GM12878 (cell line): Measurements from ENCODE around the gene HIKESHI. TPM values are rescaled to one million over a fixed set of nuclear protein-coding genes. Genes with fewer than 3 reads are reported as not detected.

ENCODE experiments used
- ATAC-seq: fragments of 200-7000 bp; cut with Tn5 transposase; 3 replicates; pipeline ENCODE4 v1.9.1; 2020; ENCODE audit warnings: mild to moderate bottlenecking, moderate library complexity
- BruUV-seq: library from RNA; stranded (reverse); fragments of 400-500 nt; replicated peaks from 2 replicates; lab custom pipeline; 2021; lab: Mats Ljungman, UMichigan
- CTCF ChIA-PET: fragments of 300-600 bp; sonication (Branson Sonifier 250); formaldehyde crosslinking; extraction: SDS; loops from one replicate; lab custom pipeline; 2021; ENCODE audit warnings: inconsistent platforms; lab: Yijun Ruan, JAX
- POLR2A ChIA-PET: fragments of 350-600 bp; formaldehyde crosslinking; extraction: SDS; loops from one replicate; lab custom pipeline; 2021; ENCODE audit warnings: inconsistent platforms; lab: Charles Lee
- RAD21 ChIA-PET: fragments of 300-600 bp; sonication (Branson Sonifier 250); formaldehyde crosslinking; loops from one replicate; lab custom pipeline; 2023; ENCODE audit warnings: antibody characterized with exemption; ENCODE audit not compliant: unreplicated experiment; lab: Charles Lee
- SMC1A ChIA-PET: fragments of 300-600 bp; sonication (Branson Sonifier 250); formaldehyde crosslinking; loops from one replicate; lab custom pipeline; 2023; ENCODE audit not compliant: unreplicated experiment, uncharacterized antibody; lab: Charles Lee
- DNase-seq: peaks from one replicate; pipeline ENCODE4 v3.0.0-alpha.2; 2011; ENCODE audit warnings: low read depth, low spot score
- FAIRE-seq: peaks from 3 replicates; lab custom pipeline; 2011; peaks lifted over from hg19 to GRCh38; lab: Jason Lieb, UNC
- H2AFZ ChIP-seq: 2 replicates; pipeline ENCODE4 v1.6.0; 2011; ENCODE audit warnings: low read depth, low read length, control low read depth; ENCODE audit not compliant: control insufficient read depth
- H3K27ac ChIP-seq: 2 replicates; pipeline ENCODE4 v1.5.1; 2011; ENCODE audit warnings: control low read depth; ENCODE audit not compliant: control insufficient read depth, insufficient read depth
- H3K27me3 ChIP-seq, 2 experiments: replicated peaks in 1 of 2; 2 replicates each; pipeline versions ENCODE4 v1.6.0 to v1.6.1; 2011; ENCODE audit warnings: low read length in 1 of 2; ENCODE audit not compliant: control insufficient read depth in 2 of 2, insufficient read depth in 2 of 2
- H3K36me3 ChIP-seq, 2 experiments: 2 replicates each; pipeline ENCODE4 v1.5.1; 2011; ENCODE audit warnings: low read length in 1 of 2; ENCODE audit not compliant: control insufficient read depth in 2 of 2, insufficient read depth in 2 of 2
- H3K4me1 ChIP-seq: 2 replicates; pipeline ENCODE4 v1.6.1; 2011; ENCODE audit warnings: mild to moderate bottlenecking, low read length, moderate library complexity, mixed read lengths; ENCODE audit not compliant: control insufficient read depth, insufficient read depth
- H3K4me2 ChIP-seq: 2 replicates; pipeline ENCODE4 v1.6.0; 2011; ENCODE audit warnings: control low read depth; ENCODE audit not compliant: control insufficient read depth, insufficient read depth
- H3K4me3 ChIP-seq: fragments of 200-600 bp; sonication (generic); 2 replicates; pipeline ENCODE4 v1.5.1; 2016
- H3K79me2 ChIP-seq: 2 replicates; pipeline ENCODE4 v1.6.0; 2011; ENCODE audit warnings: low read length; ENCODE audit not compliant: control insufficient read depth, insufficient read depth
- H3K9ac ChIP-seq: 2 replicates; pipeline ENCODE4 v1.8.0; 2011; ENCODE audit warnings: low read length, control low read depth, mixed read lengths; ENCODE audit not compliant: control insufficient read depth, insufficient read depth
- H3K9me3 ChIP-seq: replicated peaks from 3 replicates; pipeline ENCODE4 v1.5.1; 2011; ENCODE audit warnings: mild to moderate bottlenecking, low read length; ENCODE audit not compliant: control insufficient read depth, insufficient read depth
- H4K20me1 ChIP-seq: 2 replicates; pipeline ENCODE4 v1.6.0; 2011; ENCODE audit not compliant: control insufficient read depth, insufficient read depth
- ATF7 ChIP-seq: fragments of 450-650 bp; IDR thresholded peaks from 2 replicates; pipeline ENCODE4 v1.6.1; 2016; ENCODE audit warnings: low read depth, mild to moderate bottlenecking
- BHLHE40 ChIP-seq, 2 experiments: fragments of 450-650 bp in 1 of 2; IDR thresholded peaks; 2 replicates each; pipeline ENCODE4 v1.6.1; 2011 to 2017; ENCODE audit warnings: low read depth in 2 of 2, borderline replicate concordance in 1 of 2, improper control_type of control experiment in 1 of 2, low read length in 1 of 2, mild to moderate bottlenecking in 1 of 2
- CBFB ChIP-seq: IDR thresholded peaks from 2 replicates; pipeline ENCODE4 v1.6.1; 2016; ENCODE audit warnings: antibody characterized with exemption, low read depth
- CEBPZ ChIP-seq: fragments of 150-350 bp; IDR thresholded peaks from 2 replicates; pipeline ENCODE4 v1.6.1; 2016; ENCODE audit warnings: low read depth, low read length
- FOXM1 ChIP-seq: IDR thresholded peaks from 2 replicates; pipeline ENCODE4 v1.6.1; 2012; ENCODE audit warnings: low read depth, mild to moderate bottlenecking, inconsistent platforms, low read length, moderate library complexity
- IKZF2 ChIP-seq, 2 experiments: fragments of 450-650 bp; IDR thresholded peaks; 2 replicates each; pipeline ENCODE4 v1.6.1; 2017; ENCODE audit warnings: mild to moderate bottlenecking in 2 of 2, moderate library complexity in 2 of 2
- JUND ChIP-seq: IDR thresholded peaks from 2 replicates; pipeline ENCODE4 v1.6.1; 2012; ENCODE audit warnings: low read depth, mild to moderate bottlenecking, low read length, improper control_type of control experiment, moderate library complexity
- PML ChIP-seq: IDR thresholded peaks from 2 replicates; pipeline ENCODE4 v1.6.1; 2012; ENCODE audit warnings: low read length, inconsistent platforms
- PRDM15 ChIP-seq: fragments of 450-650 bp; formaldehyde crosslinking; IDR thresholded peaks from 2 replicates; pipeline ENCODE4 v1.4.0; 2020; ENCODE audit warnings: mild to moderate bottlenecking, moderate library complexity
- SIN3A ChIP-seq: IDR thresholded peaks from 2 replicates; pipeline ENCODE4 v1.6.1; 2012; ENCODE audit warnings: low read depth, low read length, improper control_type of control experiment
- YBX1 ChIP-seq: fragments of 450-650 bp; IDR thresholded peaks from 2 replicates; pipeline ENCODE4 v1.6.1; 2016; ENCODE audit warnings: antibody characterized with exemption
- ZNF592 ChIP-seq: fragments of 450-650 bp; IDR thresholded peaks from 2 replicates; pipeline ENCODE4 v1.6.1; 2017; ENCODE audit warnings: mild to moderate bottlenecking, moderate library complexity
- ZNF622 ChIP-seq: fragments of 450-650 bp; IDR thresholded peaks from 2 replicates; pipeline ENCODE4 v1.6.1; 2017; ENCODE audit warnings: mild to moderate bottlenecking, inconsistent platforms
- whole genome bisulfite sequencing: methylation state at CpG from one replicate; pipeline ENCODE4 v1.1.6; 2016; ENCODE audit warnings: low lambda C conversion rate; ENCODE audit not compliant: insufficient replicate concordance, insufficient coverage; ENCODE audit errors: missing lambda C conversion rate; 5-methylcytosine and 5-hydroxymethylcytosine counted together
- in situ Hi-C: fragments of 300-500 bp; cut with MboI; formaldehyde crosslinking; loops from 9 replicates; pipeline ENCODE4 v1.14.3; 2018; ENCODE audit warnings: mixed read lengths
- intact Hi-C: fragments of 100-400 bp; cut with micrococcal nuclease; formaldehyde crosslinking; loops from one replicate; pipeline ENCODE4 v1.14.2; 2022; ENCODE audit not compliant: unreplicated experiment
- polyA plus RNA-seq, 11 experiments: library from polyadenylated mRNA; depleted of rRNA in 4 of 11; unstranded in 6 of 11; stranded (reverse) in 5 of 11; fragments of >200 nt; fragmentation: Nextera tagmentation in 4 of 11; fragmentation: Illumina TruSeq in 1 of 11; extraction: Ambion mirVana in 4 of 11; extraction: Trizol in 1 of 11; gene quantifications; 1 replicate in 1 of 11; 2 replicates in 10 of 11; pipeline versions ENCODE4 v1.2.1 to v1.2.3, GENCODE V29; 2011 to 2016; ENCODE audit warnings: inconsistent platforms in 2 of 11, missing spikeins in 2 of 11, low read depth in 1 of 11
- total RNA-seq, 4 experiments: library from RNA; depleted of rRNA in 3 of 4; stranded (reverse); fragments of >200 nt in 3 of 4; fragmentation: Illumina TruSeq in 1 of 4; extraction: Trizol in 1 of 4; gene quantifications; 2 replicates each; pipeline versions ENCODE4 v1.2.1 to v1.2.3, GENCODE V29; 2013 to 2021

HIKESHI gene
- total and polyA plus RNA-seq, 10 of the 15 experiments (the other 5 are each of a cell fraction or from before 2014, with no cell fraction given) = 42.3 to 228 (median 85.7) TPM

GRCh38 chr11:86279747-86280146 is 22.3 kb upstream of the HIKESHI start:
- ATAC-seq (no peak), FAIRE-seq (no peak), DNase-seq (no peak)
- POLR2A ChIA-PET = no interaction called here
- BruUV-seq = no TSS peak
- Histone ChIP-seq H4K20me1 (no peaks in the 10 kb centered on the region), H3K27me3 (no peaks in the 10 kb centered on the region), H2AFZ (no peak overlapping the region), H3K4me3 (no peak overlapping the region), H3K4me1 (0 out of 2 replicates have a peak, but pooled peaks cover 3% of the 10 kb centered on the region), H3K36me3 (peaks cover 7 to 37% of the 10 kb centered on the region in 2 experiments), H3K9me3 (peaks cover 2% of the 10 kb centered on the region; the same call in 2 of the 3 replicates), H3K79me2 (peaks cover 14% of the 10 kb centered on the region), H3K9ac (no peak overlapping the region), H3K27ac (no peak overlapping the region), H3K4me2 (no peak overlapping the region)
- SMC1A ChIA-PET = no interaction called here
- CTCF ChIA-PET = interaction anchor here (1.5 kb wide), 1 partner anchor 28 kb away, joined by 4 read pairs; no protein-coding TSS in a partner anchor
- WGBS = 96% methylated on average over 3 of the region's 3 CpGs
- RAD21 ChIA-PET = no interaction called here
- in situ Hi-C loops = no loop called here
- intact Hi-C loops = no loop called here
- no peak for TF ChIP-seq ZNF592
- TF ChIP-seq CEBPZ = no peak
- no peak for TF ChIP-seq SIN3A
- no peak for TF ChIP-seq FOXM1
- TF ChIP-seq YBX1 = no peak
- no peak for TF ChIP-seq ATF7
- no peak for TF ChIP-seq ZNF622
- no peak for TF ChIP-seq JUND
- TF ChIP-seq PRDM15 (CRISPR knock-in tag) = no peak
- TF ChIP-seq BHLHE40 (IDR thresholded peaks at IDR 0.05; ENCODE audit: borderline replicate concordance in 1 of 2, low read depth in 2 of 2, low read length in 1 of 2) = no peak
- TF ChIP-seq CBFB = no peak
- no peak for TF ChIP-seq IKZF2 (IDR thresholded peaks at IDR 0.05)
- no peak for TF ChIP-seq PML
